HepG2 (cell line): Measurements from ENCODE around the gene KLF9. TPM values are rescaled to one million over a fixed set of nuclear protein-coding genes. Genes with fewer than 3 reads are reported as not detected.

Experiments
- ARNTL ChIP-seq: sonication (generic); formaldehyde crosslinking; IDR thresholded peaks from 2 replicates; pipeline ENCODE4 v1.4.0; 2020; ENCODE audit warnings: mild to moderate bottlenecking, missing genetic modification reagents
- ERF ChIP-seq: IDR thresholded peaks from 2 replicates; pipeline ENCODE4 v1.6.1; 2018; ENCODE audit warnings: missing biosample characterization, missing genetic modification reagents
- NCOR1 ChIP-seq: fragments of 200-600 bp; sonication (generic); IDR thresholded peaks from 2 replicates; pipeline ENCODE4 v1.7.0; 2017; ENCODE audit warnings: antibody characterized with exemption, low read length, borderline replicate concordance
- ONECUT2 ChIP-seq: sonication (generic); formaldehyde crosslinking; IDR thresholded peaks from 2 replicates; pipeline ENCODE4 v1.4.0; 2020; ENCODE audit warnings: missing genetic modification reagents
- POLR2A ChIP-seq, 2 experiments: IDR thresholded peaks; 2 replicates each; pipeline ENCODE4 v1.6.1; 2011; ENCODE audit warnings: low read depth in 2 of 2, low read length in 2 of 2, mild to moderate bottlenecking in 1 of 2, moderate library complexity in 1 of 2; ENCODE audit not compliant: insufficient read depth in 1 of 2
- SP5 ChIP-seq: IDR thresholded peaks from 2 replicates; pipeline ENCODE4 v1.6.1; 2016; ENCODE audit warnings: low read depth, borderline replicate concordance
- TFAP4 ChIP-seq: sonication (generic); IDR thresholded peaks from 2 replicates; pipeline ENCODE4 v1.6.1; 2016; ENCODE audit warnings: low read depth, borderline replicate concordance
- TRAFD1 ChIP-seq: sonication (generic); formaldehyde crosslinking; IDR thresholded peaks from 2 replicates; pipeline ENCODE4 v1.5.1; 2020; ENCODE audit warnings: missing genetic modification reagents, mild to moderate bottlenecking, borderline replicate concordance
- ZFP1 ChIP-seq: IDR thresholded peaks from 2 replicates; pipeline ENCODE4 v1.6.1; 2016
- ZFX ChIP-seq: sonication (generic); formaldehyde crosslinking; IDR thresholded peaks from 2 replicates; pipeline ENCODE4 v1.4.0; 2020; ENCODE audit warnings: mild to moderate bottlenecking, low read depth, missing genetic modification reagents, moderate library complexity
- ZNF451 ChIP-seq: sonication (generic); formaldehyde crosslinking; IDR thresholded peaks from 2 replicates; pipeline ENCODE4 v1.5.0; 2020; ENCODE audit warnings: mild to moderate bottlenecking, missing genetic modification reagents
- ZNF567 ChIP-seq: sonication (generic); formaldehyde crosslinking; IDR thresholded peaks from 2 replicates; pipeline ENCODE4 v1.8.1; 2023; ENCODE audit warnings: mild to moderate bottlenecking, missing genetic modification reagents, borderline replicate concordance
- ZNF597 ChIP-seq: sonication (generic); formaldehyde crosslinking; IDR thresholded peaks from 2 replicates; pipeline ENCODE4 v1.5.0; 2020; ENCODE audit warnings: missing genetic modification reagents
- ZNF891 ChIP-seq: sonication (generic); formaldehyde crosslinking; IDR thresholded peaks from 2 replicates; pipeline ENCODE4 v1.5.0; 2020; ENCODE audit warnings: mild to moderate bottlenecking, missing genetic modification reagents
- polyA plus RNA-seq, 8 experiments: library from polyadenylated mRNA; depleted of rRNA in 3 of 8; stranded (reverse) in 7 of 8; unstranded in 1 of 8; fragments of >200 nt; fragmentation: Illumina TruSeq in 4 of 8; extraction: Trizol in 4 of 8; gene quantifications; 2 replicates each; pipeline versions ENCODE4 v1.2.1 to v1.2.3, GENCODE V29; 2011 to 2016; ENCODE audit warnings: low read depth in 4 of 8, missing spikeins in 1 of 8, mixed read lengths in 1 of 8; ENCODE audit not compliant: insufficient read depth in 1 of 8
- total RNA-seq, 5 experiments: library from RNA; depleted of rRNA; stranded (reverse); fragments of >200 nt; fragmentation: Illumina TruSeq; extraction: Trizol; gene quantifications; 2 replicates each; pipeline ENCODE4 v1.2.3, GENCODE V29; 2016; ENCODE audit warnings: low read depth in 1 of 5
- TF ChIP-seq, protein P1 (sequence below), 2 experiments: sonication (generic) in 1 of 2; formaldehyde crosslinking in 1 of 2; IDR thresholded peaks; 2 replicates each; pipeline versions ENCODE4 v1.5.1 to v1.6.1; 2011 to 2020; ENCODE audit warnings: borderline replicate concordance in 1 of 2, low read depth in 1 of 2, low read length in 1 of 2, mild to moderate bottlenecking in 1 of 2, missing genetic modification reagents in 1 of 2, moderate library complexity in 1 of 2
- TF ChIP-seq, protein P2 (sequence below): IDR thresholded peaks from 2 replicates; pipeline ENCODE4 v1.6.1; 2016; ENCODE audit warnings: low read depth, missing genetic modification reagents, missing compliant biosample characterization

KLF9 gene
- total and polyA plus RNA-seq, 2 of the 13 experiments (the other 11 are each of a cell fraction or from before 2014, with no cell fraction given), result 5.7 to 7.2 TPM

DNA sequence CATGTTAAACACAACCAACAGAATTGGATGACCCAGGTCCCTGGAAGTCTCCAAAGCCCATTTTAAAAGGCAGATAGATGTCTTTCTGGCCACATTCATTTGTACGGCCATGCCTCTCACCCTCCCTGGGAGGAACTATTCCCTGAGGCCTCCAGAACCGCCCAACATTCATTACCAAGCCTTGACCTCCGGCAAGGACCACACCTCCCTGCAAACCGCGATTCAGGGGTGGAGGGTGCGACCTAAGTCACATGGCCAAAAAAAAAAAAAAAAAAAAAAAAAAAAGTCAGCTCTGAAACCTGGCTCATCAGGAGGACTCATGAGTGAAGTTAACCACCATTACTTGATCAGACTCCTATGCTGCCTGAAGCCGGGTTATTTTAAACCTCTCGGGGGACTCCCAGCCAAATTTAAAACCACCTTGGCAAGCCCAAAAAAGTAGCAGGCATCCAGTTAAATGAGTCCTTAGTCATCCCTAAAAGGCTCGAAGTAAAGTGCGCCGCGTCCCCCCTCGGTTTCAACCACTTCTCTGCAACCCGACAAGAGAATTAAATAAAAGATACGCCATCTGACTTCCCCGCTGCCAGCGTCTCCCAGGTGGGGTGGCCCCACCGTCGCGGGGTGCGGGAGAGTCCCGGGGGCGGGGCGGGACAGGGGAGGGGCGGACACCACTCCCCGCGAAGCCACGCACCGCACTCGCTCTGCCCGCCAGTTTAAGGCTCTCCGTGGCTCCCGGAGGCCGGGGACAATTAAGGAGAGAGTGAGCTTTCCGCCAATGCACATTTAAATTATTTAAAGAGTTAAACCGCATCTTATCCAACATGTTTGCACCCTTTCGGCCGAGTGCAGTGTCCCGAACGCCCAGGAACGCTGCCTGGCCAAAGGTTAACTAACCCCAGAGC is 2.3 kb downstream of the KLF9 start (continued):
- TF ChIP-seq ZNF451 (CRISPR knock-in tag), result no peak
- no peak for TF ChIP-seq TRAFD1
- TF ChIP-seq ONECUT2 (CRISPR knock-in tag), result no peak
- peak; percentile 6; the same call in 1 of the 2 replicates for TF ChIP-seq TFAP4
- peak in 1 of 2 experiments; percentile 78; a peak in 2 of 4 replicates for TF ChIP-seq POLR2A (IDR thresholded peaks at IDR 0.05; ENCODE audit: insufficient read depth in 1 of 2, low read depth in 2 of 2, low read length in 2 of 2)
- peak; percentile 35; the same call in 1 of the 2 replicates for TF ChIP-seq NCOR1
- 0 out of 2 replicates have a peak, but pooled peaks have one; percentile 7 for TF ChIP-seq ARNTL (CRISPR knock-in tag)
- TF ChIP-seq ERF, result peak; percentile 9; the same call in 1 of the 2 replicates
- TF ChIP-seq ZNF891 (CRISPR knock-in tag), result no peak
- TF ChIP-seq ZFP1 (CRISPR knock-in tag), result no peak
- TF ChIP-seq SP5 (CRISPR knock-in tag), result peak; percentile 26; the same call in 1 of the 2 replicates
- 0 out of 2 replicates have a peak, but pooled peaks have one; percentile 36 for TF ChIP-seq ZNF567 (CRISPR knock-in tag)
- TF ChIP-seq, protein P1, sequence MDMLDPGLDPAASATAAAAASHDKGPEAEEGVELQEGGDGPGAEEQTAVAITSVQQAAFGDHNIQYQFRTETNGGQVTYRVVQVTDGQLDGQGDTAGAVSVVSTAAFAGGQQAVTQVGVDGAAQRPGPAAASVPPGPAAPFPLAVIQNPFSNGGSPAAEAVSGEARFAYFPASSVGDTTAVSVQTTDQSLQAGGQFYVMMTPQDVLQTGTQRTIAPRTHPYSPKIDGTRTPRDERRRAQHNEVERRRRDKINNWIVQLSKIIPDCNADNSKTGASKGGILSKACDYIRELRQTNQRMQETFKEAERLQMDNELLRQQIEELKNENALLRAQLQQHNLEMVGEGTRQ (IDR thresholded peaks at IDR 0.05; ENCODE audit: low read depth, low read length), result 0 out of 2 replicates have a peak, but pooled peaks have one; percentile 30
- TF ChIP-seq, protein P1 (CRISPR knock-in tag; IDR thresholded peaks at IDR 0.05; ENCODE audit: borderline replicate concordance), result peak; percentile 67; the same call in 1 of the 2 replicates
- TF ChIP-seq ZFX (CRISPR knock-in tag), result no peak
- TF ChIP-seq ZNF597 (CRISPR knock-in tag), result no peak
- TF ChIP-seq, protein P2, sequence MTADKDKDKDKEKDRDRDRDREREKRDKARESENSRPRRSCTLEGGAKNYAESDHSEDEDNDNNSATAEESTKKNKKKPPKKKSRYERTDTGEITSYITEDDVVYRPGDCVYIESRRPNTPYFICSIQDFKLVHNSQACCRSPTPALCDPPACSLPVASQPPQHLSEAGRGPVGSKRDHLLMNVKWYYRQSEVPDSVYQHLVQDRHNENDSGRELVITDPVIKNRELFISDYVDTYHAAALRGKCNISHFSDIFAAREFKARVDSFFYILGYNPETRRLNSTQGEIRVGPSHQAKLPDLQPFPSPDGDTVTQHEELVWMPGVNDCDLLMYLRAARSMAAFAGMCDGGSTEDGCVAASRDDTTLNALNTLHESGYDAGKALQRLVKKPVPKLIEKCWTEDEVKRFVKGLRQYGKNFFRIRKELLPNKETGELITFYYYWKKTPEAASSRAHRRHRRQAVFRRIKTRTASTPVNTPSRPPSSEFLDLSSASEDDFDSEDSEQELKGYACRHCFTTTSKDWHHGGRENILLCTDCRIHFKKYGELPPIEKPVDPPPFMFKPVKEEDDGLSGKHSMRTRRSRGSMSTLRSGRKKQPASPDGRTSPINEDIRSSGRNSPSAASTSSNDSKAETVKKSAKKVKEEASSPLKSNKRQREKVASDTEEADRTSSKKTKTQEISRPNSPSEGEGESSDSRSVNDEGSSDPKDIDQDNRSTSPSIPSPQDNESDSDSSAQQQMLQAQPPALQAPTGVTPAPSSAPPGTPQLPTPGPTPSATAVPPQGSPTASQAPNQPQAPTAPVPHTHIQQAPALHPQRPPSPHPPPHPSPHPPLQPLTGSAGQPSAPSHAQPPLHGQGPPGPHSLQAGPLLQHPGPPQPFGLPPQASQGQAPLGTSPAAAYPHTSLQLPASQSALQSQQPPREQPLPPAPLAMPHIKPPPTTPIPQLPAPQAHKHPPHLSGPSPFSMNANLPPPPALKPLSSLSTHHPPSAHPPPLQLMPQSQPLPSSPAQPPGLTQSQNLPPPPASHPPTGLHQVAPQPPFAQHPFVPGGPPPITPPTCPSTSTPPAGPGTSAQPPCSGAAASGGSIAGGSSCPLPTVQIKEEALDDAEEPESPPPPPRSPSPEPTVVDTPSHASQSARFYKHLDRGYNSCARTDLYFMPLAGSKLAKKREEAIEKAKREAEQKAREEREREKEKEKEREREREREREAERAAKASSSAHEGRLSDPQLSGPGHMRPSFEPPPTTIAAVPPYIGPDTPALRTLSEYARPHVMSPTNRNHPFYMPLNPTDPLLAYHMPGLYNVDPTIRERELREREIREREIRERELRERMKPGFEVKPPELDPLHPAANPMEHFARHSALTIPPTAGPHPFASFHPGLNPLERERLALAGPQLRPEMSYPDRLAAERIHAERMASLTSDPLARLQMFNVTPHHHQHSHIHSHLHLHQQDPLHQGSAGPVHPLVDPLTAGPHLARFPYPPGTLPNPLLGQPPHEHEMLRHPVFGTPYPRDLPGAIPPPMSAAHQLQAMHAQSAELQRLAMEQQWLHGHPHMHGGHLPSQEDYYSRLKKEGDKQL (CRISPR knock-in tag), result no peak
